Mammary epithelial cell (primary cell): ENCODE results near the gene FXN.

Experiments
- EZH2 ChIP-seq: IDR thresholded peaks from 2 replicates; pipeline ENCODE4 v1.6.1; 2012; ENCODE audit warnings: low read length, inconsistent platforms, borderline replicate concordance
- TF ChIP-seq, protein P1 (sequence below), 2 donors: IDR thresholded peaks in 1 of 2; conservative IDR thresholded peaks in 1 of 2; 2 replicates each; pipeline ENCODE4 v1.5.1; 2011 to 2012; ENCODE audit warnings: inconsistent platforms in 2 of 2, low read length in 2 of 2, mild to moderate bottlenecking in 2 of 2, control low read depth in 1 of 2, low read depth in 1 of 2; ENCODE audit not compliant: insufficient read depth in 1 of 2; ENCODE audit errors: extremely low read depth in 1 of 2

DNA sequence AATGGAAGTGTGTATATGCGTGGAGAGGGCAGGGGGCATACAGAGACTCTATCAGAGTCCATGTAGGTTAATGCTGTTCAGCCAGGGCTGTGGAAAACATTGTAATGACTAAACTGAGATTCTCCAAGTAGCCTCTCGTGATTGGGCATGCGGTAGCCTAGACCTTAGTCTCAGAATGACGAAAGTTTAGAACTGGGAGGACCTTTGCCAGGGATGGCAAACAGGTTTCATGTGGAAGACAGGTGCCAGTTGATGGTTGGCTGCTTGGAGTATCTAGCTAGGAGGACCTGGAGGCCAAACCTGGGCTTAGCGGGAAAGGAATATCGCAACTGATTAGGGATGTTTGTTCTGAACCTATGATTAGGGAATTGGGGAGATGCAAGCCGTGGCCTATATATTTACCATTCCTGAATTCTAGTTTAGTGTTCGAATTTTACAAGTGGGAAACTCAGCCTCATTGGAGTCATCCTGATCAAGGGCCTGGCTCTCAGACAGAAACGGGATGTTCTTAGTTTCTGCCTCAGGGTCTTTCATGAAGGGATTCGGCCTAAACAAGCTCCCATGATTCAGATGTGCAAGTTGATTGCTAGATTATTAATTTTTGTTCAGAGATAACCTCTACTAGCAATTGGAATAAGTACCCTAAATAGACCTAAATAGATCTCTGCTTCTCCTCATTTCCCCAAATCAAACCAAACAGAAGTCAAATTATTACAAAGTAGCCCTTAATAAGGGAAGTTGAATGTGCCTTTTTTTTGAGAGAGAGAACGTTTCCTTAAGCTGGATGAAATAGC lies 111.7 kb downstream of the FXN start:
- TF ChIP-seq, protein P1, sequence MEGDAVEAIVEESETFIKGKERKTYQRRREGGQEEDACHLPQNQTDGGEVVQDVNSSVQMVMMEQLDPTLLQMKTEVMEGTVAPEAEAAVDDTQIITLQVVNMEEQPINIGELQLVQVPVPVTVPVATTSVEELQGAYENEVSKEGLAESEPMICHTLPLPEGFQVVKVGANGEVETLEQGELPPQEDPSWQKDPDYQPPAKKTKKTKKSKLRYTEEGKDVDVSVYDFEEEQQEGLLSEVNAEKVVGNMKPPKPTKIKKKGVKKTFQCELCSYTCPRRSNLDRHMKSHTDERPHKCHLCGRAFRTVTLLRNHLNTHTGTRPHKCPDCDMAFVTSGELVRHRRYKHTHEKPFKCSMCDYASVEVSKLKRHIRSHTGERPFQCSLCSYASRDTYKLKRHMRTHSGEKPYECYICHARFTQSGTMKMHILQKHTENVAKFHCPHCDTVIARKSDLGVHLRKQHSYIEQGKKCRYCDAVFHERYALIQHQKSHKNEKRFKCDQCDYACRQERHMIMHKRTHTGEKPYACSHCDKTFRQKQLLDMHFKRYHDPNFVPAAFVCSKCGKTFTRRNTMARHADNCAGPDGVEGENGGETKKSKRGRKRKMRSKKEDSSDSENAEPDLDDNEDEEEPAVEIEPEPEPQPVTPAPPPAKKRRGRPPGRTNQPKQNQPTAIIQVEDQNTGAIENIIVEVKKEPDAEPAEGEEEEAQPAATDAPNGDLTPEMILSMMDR (conservative IDR thresholded peaks at IDR 0.05 in 1 of 2, IDR thresholded peaks at IDR 0.05 in 1 of 2; ENCODE audit: extremely low read depth in 1 of 2, insufficient read depth in 1 of 2, low read depth in 1 of 2, low read length in 2 of 2): no peak
- no peak for TF ChIP-seq EZH2
